PC-3 (cell line): ENCODE data around the gene TSPAN32.

ENCODE experiments used
- CTCF ChIP-seq: fragments of 300-600 bp; sonication (generic); conservative IDR thresholded peaks from 2 replicates; pipeline ENCODE4 v1.5.1; 2017; ENCODE audit warnings: antibody characterized with exemption, low read depth, mild to moderate bottlenecking, low read length
- EZH2 ChIP-seq: fragments of 300-600 bp; sonication (generic); IDR thresholded peaks from one replicate; pipeline ENCODE4 v1.6.1; 2017; ENCODE audit warnings: antibody characterized with exemption, mild to moderate bottlenecking, low read length; ENCODE audit not compliant: unreplicated experiment

GRCh38 chr11:2280208-2280607 lies 21.6 kb upstream of the TSPAN32 start:
- no peak for TF ChIP-seq CTCF
- TF ChIP-seq EZH2, result no peak
